Karpas-422 (cell line): ENCODE measurements around the gene CADM4. TPM values are rescaled to one million over a fixed set of nuclear protein-coding genes. Genes with fewer than 3 reads are reported as not detected.

Experiments
- DNase-seq: peaks from one replicate; pipeline ENCODE4 v3.0.0-alpha.2; 2015
- H2AFZ ChIP-seq: fragments of 200-600 bp; sonication (generic); 2 replicates; pipeline ENCODE4 v1.6.1; 2014; ENCODE audit warnings: antibody characterized with exemption, low read length, mixed read lengths
- H3K27ac ChIP-seq: fragments of 200-600 bp; sonication (generic); 2 replicates; pipeline ENCODE4 v1.5.1; 2014; ENCODE audit warnings: mild to moderate bottlenecking, low read length, moderate library complexity
- H3K27me3 ChIP-seq: fragments of 200-600 bp; sonication (generic); 2 replicates; pipeline ENCODE4 v1.6.1; 2014; ENCODE audit warnings: low read length, mixed read lengths
- H3K36me3 ChIP-seq: fragments of 200-600 bp; sonication (generic); 2 replicates; pipeline ENCODE4 v1.6.1; 2014; ENCODE audit warnings: low read length, mixed read lengths; ENCODE audit not compliant: insufficient read depth
- H3K4me1 ChIP-seq: fragments of 200-600 bp; sonication (generic); 2 replicates; pipeline ENCODE4 v1.6.1; 2014; ENCODE audit warnings: mild to moderate bottlenecking, low read length, mixed read lengths
- H3K4me2 ChIP-seq: fragments of 200-600 bp; sonication (generic); 2 replicates; pipeline ENCODE4 v1.6.1; 2014; ENCODE audit warnings: low read length, low read depth, mild to moderate bottlenecking; ENCODE audit not compliant: poor library complexity, severe bottlenecking
- H3K4me3 ChIP-seq: fragments of 200-600 bp; sonication (generic); 2 replicates; pipeline ENCODE4 v1.5.1; 2014; ENCODE audit warnings: mild to moderate bottlenecking, antibody characterized with exemption, low read length, mixed read lengths
- H3K79me2 ChIP-seq: fragments of 200-600 bp; sonication (generic); 2 replicates; pipeline ENCODE4 v1.6.1; 2014; ENCODE audit warnings: mild to moderate bottlenecking, low read length, mixed read lengths
- H3K9ac ChIP-seq: fragments of 200-600 bp; sonication (generic); 2 replicates; pipeline ENCODE4 v1.6.0; 2014; ENCODE audit warnings: low read length
- H3K9me2 ChIP-seq: fragments of 200-600 bp; sonication (generic), shearing (Covaris generic); replicated peaks from 2 replicates; pipeline ENCODE4 v1.6.0; 2014; ENCODE audit warnings: mild to moderate bottlenecking, low read length, moderate library complexity; ENCODE audit not compliant: insufficient read depth
- H3K9me3 ChIP-seq: fragments of 300-700, 200-600 bp; sonication (generic); 2 replicates; pipeline ENCODE4 v1.6.1; 2014; ENCODE audit warnings: low read length, mixed read lengths
- H4K20me1 ChIP-seq: fragments of 200-600 bp; sonication (generic); 2 replicates; pipeline ENCODE4 v1.6.1; 2014; ENCODE audit warnings: mild to moderate bottlenecking, antibody characterized with exemption, low read length, low read depth; ENCODE audit not compliant: insufficient read depth
- total RNA-seq: library from RNA; depleted of rRNA; stranded (reverse); fragments of >200 nt; shearing (Covaris generic); gene quantifications from 2 replicates; pipeline ENCODE4 v1.2.3, GENCODE V29; 2014; ENCODE audit warnings: low replicate concordance

Gene CADM4
- total RNA-seq, 1 experiment from 2014 or later = not detected

GRCh38 chr19:43595605-43595998, 44.0 kb downstream of the CADM4 start:
- no peak for DNase-seq
- peaks cover 61% of the 10 kb centered on the region for H3K79me2 ChIP-seq

GRCh38 chr19:43594710-43595604, 44.7 kb downstream of the CADM4 start:
- H3K4me2 ChIP-seq = peak overlapping the region; percentile 91
- H3K4me3 ChIP-seq = peak overlapping the region; percentile 77
- no peaks in the 10 kb centered on the region; the same call in 1 of the 2 replicates for H4K20me1 ChIP-seq
- peak overlapping the region; percentile 29; the same call in 1 of the 2 replicates for H2AFZ ChIP-seq
- peak overlapping the region; percentile 87 for H3K9ac ChIP-seq
- peak overlapping the region; percentile 31; the same call in 1 of the 2 replicates for H3K27ac ChIP-seq
- H3K9me3 ChIP-seq = no peaks in the 10 kb centered on the region
- DNase-seq = peak; percentile 91
- no peaks in the 10 kb centered on the region for H3K9me2 ChIP-seq
- H3K79me2 ChIP-seq = peaks cover 56% of the 10 kb centered on the region
- peaks cover 10% of the 10 kb centered on the region; the same call in 1 of the 2 replicates for H3K36me3 ChIP-seq
- H3K4me1 ChIP-seq = peaks cover 25% of the 10 kb centered on the region
- H3K27me3 ChIP-seq = no peaks in the 10 kb centered on the region

More at GRCh38 chr19:43595605-43595998, 44.0 kb downstream of the CADM4 start:
- Histone ChIP-seq H3K9ac (peak overlapping the region; percentile 87), H3K9me3 (no peaks in the 10 kb centered on the region), H3K4me3 (peak overlapping the region; percentile 77), H3K36me3 (peaks cover 10% of the 10 kb centered on the region; the same call in 1 of the 2 replicates), H3K4me2 (peak overlapping the region; percentile 91), H3K27me3 (no peaks in the 10 kb centered on the region), H2AFZ (peak overlapping the region; percentile 29; the same call in 1 of the 2 replicates), H3K4me1 (peaks cover 25% of the 10 kb centered on the region), H3K27ac (peak overlapping the region; percentile 31; the same call in 1 of the 2 replicates), H4K20me1 (no peaks in the 10 kb centered on the region; the same call in 1 of the 2 replicates), H3K9me2 (no peaks in the 10 kb centered on the region)

GRCh38 chr19:43594081-43594697, 45.5 kb downstream of the CADM4 start:
- Histone ChIP-seq H3K4me1 (peaks cover 25% of the 10 kb centered on the region), H3K4me3 (peak overlapping the region; percentile 77), H3K9me3 (no peaks in the 10 kb centered on the region), H3K79me2 (peaks cover 48% of the 10 kb centered on the region), H3K27me3 (no peaks in the 10 kb centered on the region), H4K20me1 (no peaks in the 10 kb centered on the region; the same call in 1 of the 2 replicates), H3K27ac (no peak overlapping the region), H3K36me3 (peaks cover 3% of the 10 kb centered on the region; the same call in 1 of the 2 replicates), H3K9ac (peak overlapping the region; percentile 87; the same call in 1 of the 2 replicates), H3K9me2 (no peaks in the 10 kb centered on the region), H2AFZ (no peak overlapping the region), H3K4me2 (peak overlapping the region; percentile 91)
- no peak for DNase-seq

GRCh38 chr19:43592800-43593350, 46.8 kb downstream of the CADM4 start:
- no peaks in the 10 kb centered on the region for H3K27me3 ChIP-seq
- H3K9me2 ChIP-seq = no peaks in the 10 kb centered on the region
- H3K4me3 ChIP-seq = no peak overlapping the region
- no peaks in the 10 kb centered on the region for H3K9me3 ChIP-seq
- H3K36me3 ChIP-seq = peaks cover 3% of the 10 kb centered on the region; the same call in 1 of the 2 replicates
- no peak overlapping the region for H3K27ac ChIP-seq
- no peak overlapping the region for H3K4me2 ChIP-seq
- H4K20me1 ChIP-seq = no peaks in the 10 kb centered on the region; the same call in 1 of the 2 replicates
- DNase-seq = no peak
- peaks cover 35% of the 10 kb centered on the region for H3K79me2 ChIP-seq
- peaks cover 16% of the 10 kb centered on the region for H3K4me1 ChIP-seq
- no peak overlapping the region for H2AFZ ChIP-seq
- no peak overlapping the region for H3K9ac ChIP-seq

- Histone ChIP-seq H3K4me1 (peaks cover 9% of the 10 kb centered on the region), H3K79me2 (peaks cover 28% of the 10 kb centered on the region), H3K9me3 (no peaks in the 10 kb centered on the region), H2AFZ (no peak overlapping the region), H3K27ac (no peak overlapping the region), H4K20me1 (no peaks in the 10 kb centered on the region), H3K36me3 (peaks cover 3% of the 10 kb centered on the region; the same call in 1 of the 2 replicates), H3K9me2 (no peaks in the 10 kb centered on the region), H3K27me3 (no peaks in the 10 kb centered on the region), H3K9ac (no peak overlapping the region), H3K4me3 (no peak overlapping the region), H3K4me2 (no peak overlapping the region)
- no peak for DNase-seq
Observed at GRCh38 chr19:43591904-43592772, 47.5 kb downstream of the CADM4 start.

GRCh38 chr19:43589678-43590077, 50.0 kb downstream of the CADM4 start:
- H3K4me3 ChIP-seq = no peak overlapping the region
- H3K9me3 ChIP-seq = no peaks in the 10 kb centered on the region
- H3K27me3 ChIP-seq = no peaks in the 10 kb centered on the region
- no peak overlapping the region for H3K27ac ChIP-seq
- peaks cover 12% of the 10 kb centered on the region; the same call in 1 of the 2 replicates for H3K79me2 ChIP-seq
- no peaks in the 10 kb centered on the region for H3K9me2 ChIP-seq
- peaks cover 6% of the 10 kb centered on the region; the same call in 1 of the 2 replicates for H3K4me1 ChIP-seq
- DNase-seq = no peak
- H3K4me2 ChIP-seq = no peak overlapping the region
- H3K9ac ChIP-seq = no peak overlapping the region
- no peak overlapping the region for H2AFZ ChIP-seq
- no peaks in the 10 kb centered on the region for H4K20me1 ChIP-seq
- H3K36me3 ChIP-seq = peaks cover 3% of the 10 kb centered on the region; the same call in 1 of the 2 replicates

- H3K9me2 ChIP-seq = no peaks in the 10 kb centered on the region
- H3K4me3 ChIP-seq = no peak overlapping the region
- peaks cover 3% of the 10 kb centered on the region; the same call in 1 of the 2 replicates for H3K36me3 ChIP-seq
- H3K4me1 ChIP-seq = peaks cover 6% of the 10 kb centered on the region; the same call in 1 of the 2 replicates
- no peak overlapping the region for H3K9ac ChIP-seq
- H3K79me2 ChIP-seq = peaks cover 11% of the 10 kb centered on the region; the same call in 1 of the 2 replicates
- H3K9me3 ChIP-seq = no peaks in the 10 kb centered on the region
- no peak for DNase-seq
- no peaks in the 10 kb centered on the region for H4K20me1 ChIP-seq
- no peaks in the 10 kb centered on the region for H3K27me3 ChIP-seq
- no peak overlapping the region for H2AFZ ChIP-seq
- H3K27ac ChIP-seq = no peak overlapping the region
- no peak overlapping the region for H3K4me2 ChIP-seq
Observed at GRCh38 chr19:43589277-43589676, 50.4 kb downstream of the CADM4 start.
